Measurements from ENCODE around the gene NOL4L. TPM values are rescaled to one million over a fixed set of nuclear protein-coding genes. Genes with fewer than 3 reads are reported as not detected.

Gene NOL4L
- polyA plus RNA-seq, 3 donors, result 1.1 to 30.9 (median 2.8) TPM

DNA sequence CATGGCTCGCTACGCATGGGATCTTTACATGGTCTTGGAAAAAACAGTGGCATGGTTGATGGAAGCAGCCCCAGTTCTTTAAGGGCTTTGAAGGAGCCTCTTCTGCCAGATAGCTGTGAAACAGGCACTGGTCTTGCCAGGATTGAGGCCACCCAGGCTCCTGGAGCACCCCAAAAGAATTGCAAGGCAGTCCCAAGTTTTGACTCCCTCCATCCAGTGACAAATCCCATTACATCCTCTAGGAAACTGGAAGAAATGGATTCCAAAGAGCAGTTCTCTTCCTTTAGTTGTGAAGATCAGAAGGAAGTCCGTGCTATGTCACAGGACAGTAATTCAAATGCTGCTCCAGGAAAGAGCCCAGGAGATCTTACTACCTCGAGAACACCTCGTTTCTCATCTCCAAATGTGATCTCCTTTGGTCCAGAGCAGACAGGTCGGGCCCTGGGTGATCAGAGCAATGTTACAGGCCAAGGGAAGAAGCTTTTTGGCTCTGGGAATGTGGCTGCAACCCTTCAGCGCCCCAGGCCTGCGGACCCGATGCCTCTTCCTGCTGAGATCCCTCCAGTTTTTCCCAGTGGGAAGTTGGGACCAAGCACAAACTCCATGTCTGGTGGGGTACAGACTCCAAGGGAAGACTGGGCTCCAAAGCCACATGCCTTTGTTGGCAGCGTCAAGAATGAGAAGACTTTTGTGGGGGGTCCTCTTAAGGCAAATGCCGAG lies 148.8 kb downstream of the NOL4L start:
- TF ChIP-seq, protein P1, sequence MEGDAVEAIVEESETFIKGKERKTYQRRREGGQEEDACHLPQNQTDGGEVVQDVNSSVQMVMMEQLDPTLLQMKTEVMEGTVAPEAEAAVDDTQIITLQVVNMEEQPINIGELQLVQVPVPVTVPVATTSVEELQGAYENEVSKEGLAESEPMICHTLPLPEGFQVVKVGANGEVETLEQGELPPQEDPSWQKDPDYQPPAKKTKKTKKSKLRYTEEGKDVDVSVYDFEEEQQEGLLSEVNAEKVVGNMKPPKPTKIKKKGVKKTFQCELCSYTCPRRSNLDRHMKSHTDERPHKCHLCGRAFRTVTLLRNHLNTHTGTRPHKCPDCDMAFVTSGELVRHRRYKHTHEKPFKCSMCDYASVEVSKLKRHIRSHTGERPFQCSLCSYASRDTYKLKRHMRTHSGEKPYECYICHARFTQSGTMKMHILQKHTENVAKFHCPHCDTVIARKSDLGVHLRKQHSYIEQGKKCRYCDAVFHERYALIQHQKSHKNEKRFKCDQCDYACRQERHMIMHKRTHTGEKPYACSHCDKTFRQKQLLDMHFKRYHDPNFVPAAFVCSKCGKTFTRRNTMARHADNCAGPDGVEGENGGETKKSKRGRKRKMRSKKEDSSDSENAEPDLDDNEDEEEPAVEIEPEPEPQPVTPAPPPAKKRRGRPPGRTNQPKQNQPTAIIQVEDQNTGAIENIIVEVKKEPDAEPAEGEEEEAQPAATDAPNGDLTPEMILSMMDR (IDR thresholded peaks at IDR 0.05), result no peak
- H3K36me3 ChIP-seq (replicated peaks in 1 of 2; ENCODE audit: control insufficient read depth in 1 of 2, insufficient read depth in 2 of 2, low read length in 2 of 2), result peaks cover 78 to 99% of the 10 kb centered on the region in 2 donors
- no peaks in the 10 kb centered on the region for H3K27me3 ChIP-seq (ENCODE audit: control insufficient read depth in 2 of 2, insufficient read depth in 2 of 2, low read length in 2 of 2)
- no peak overlapping the region for H3K4me3 Mint-ChIP-seq
- H4K20me1 ChIP-seq (ENCODE audit: insufficient read depth, low read length), result no peaks in the 10 kb centered on the region
- H3K4me3 ChIP-seq (replicated peaks in 1 of 3; ENCODE audit: low read depth in 2 of 3, low read length in 3 of 3), result no peak overlapping the region
- no peaks in the 10 kb centered on the region for H3K4me1 Mint-ChIP-seq
- H3K9me3 ChIP-seq (replicated peaks in 1 of 2; ENCODE audit: control insufficient read depth in 1 of 2, insufficient read depth in 1 of 2, low read length in 2 of 2), result no peaks in the 10 kb centered on the region
- no peaks in the 10 kb centered on the region for H3K27me3 Mint-ChIP-seq (ENCODE audit: low read depth in 3 of 3)
- no peak overlapping the region for H2AFZ ChIP-seq (ENCODE audit: insufficient read depth, low read depth, low read length, poor library complexity, severe bottlenecking)
- WGBS (ENCODE audit: insufficient coverage), result 93% methylated on average over 7 of the region's 11 CpGs
- H3K79me2 ChIP-seq (ENCODE audit: insufficient read depth, low read length), result no peaks in the 10 kb centered on the region
- H3K4me2 ChIP-seq (replicated peaks; ENCODE audit: extremely low read depth, low read length, poor library complexity, severe bottlenecking), result no peak overlapping the region
- H3K27ac Mint-ChIP-seq, result peak overlapping the region in 2 of 7 donors; percentile 24 to 64
- H3K9me3 Mint-ChIP-seq, result no peaks in the 10 kb centered on the region
- no peak overlapping the region for H3K9ac ChIP-seq (ENCODE audit: insufficient read depth, low read length, poor library complexity, severe bottlenecking)
- H3K27ac ChIP-seq (ENCODE audit: low read depth in 1 of 2, low read length in 2 of 2), result no peak overlapping the region
- no peak for DNase-seq
- peaks cover 74 to 86% of the 10 kb centered on the region in 2 donors for H3K36me3 Mint-ChIP-seq
- intact Hi-C loops (cut with micrococcal nuclease), result no loop called here
- no peaks in the 10 kb centered on the region for H3K4me1 ChIP-seq (ENCODE audit: control insufficient read depth in 1 of 2, insufficient read depth in 2 of 2, low read length in 2 of 2)

GRCh38 chr20:32435449-32436107 lies 149.6 kb downstream of the NOL4L start:
- H3K4me3 Mint-ChIP-seq, result no peak overlapping the region
- no peaks in the 10 kb centered on the region for H3K4me1 ChIP-seq (ENCODE audit: control insufficient read depth in 1 of 2, insufficient read depth in 2 of 2, low read length in 2 of 2)
- H3K27ac ChIP-seq (ENCODE audit: low read depth in 1 of 2, low read length in 2 of 2), result no peak overlapping the region
- H4K20me1 ChIP-seq (ENCODE audit: insufficient read depth, low read length), result no peaks in the 10 kb centered on the region
- no peak overlapping the region for H3K4me2 ChIP-seq (replicated peaks; ENCODE audit: extremely low read depth, low read length, poor library complexity, severe bottlenecking)
- 98% methylated on average over 10 of the region's 12 CpGs for WGBS (ENCODE audit: insufficient coverage)
- H3K4me3 ChIP-seq (replicated peaks in 1 of 3; ENCODE audit: low read depth in 2 of 3, low read length in 3 of 3), result no peak overlapping the region
- H3K9ac ChIP-seq (ENCODE audit: insufficient read depth, low read length, poor library complexity, severe bottlenecking), result no peak overlapping the region
- no peaks in the 10 kb centered on the region for H3K9me3 Mint-ChIP-seq
- peaks cover 75 to 90% of the 10 kb centered on the region in 2 donors for H3K36me3 Mint-ChIP-seq
- H3K9me3 ChIP-seq (replicated peaks in 1 of 2; ENCODE audit: control insufficient read depth in 1 of 2, insufficient read depth in 1 of 2, low read length in 2 of 2), result no peaks in the 10 kb centered on the region
- no peaks in the 10 kb centered on the region for H3K27me3 Mint-ChIP-seq (ENCODE audit: low read depth in 3 of 3)
- H3K36me3 ChIP-seq (replicated peaks in 1 of 2; ENCODE audit: control insufficient read depth in 1 of 2, insufficient read depth in 2 of 2, low read length in 2 of 2), result peaks cover 85 to 99% of the 10 kb centered on the region in 2 donors
- H3K4me1 Mint-ChIP-seq, result no peaks in the 10 kb centered on the region
- no peak overlapping the region for H2AFZ ChIP-seq (ENCODE audit: insufficient read depth, low read depth, low read length, poor library complexity, severe bottlenecking)
- intact Hi-C loops (cut with micrococcal nuclease), result no loop called here
- H3K27me3 ChIP-seq (ENCODE audit: control insufficient read depth in 2 of 2, insufficient read depth in 2 of 2, low read length in 2 of 2), result no peaks in the 10 kb centered on the region
- TF ChIP-seq, protein P1 (IDR thresholded peaks at IDR 0.05), result no peak
- H3K27ac Mint-ChIP-seq, result no peak overlapping the region
- no peak for DNase-seq
- H3K79me2 ChIP-seq (ENCODE audit: insufficient read depth, low read length), result no peaks in the 10 kb centered on the region

Data from CD14-positive monocyte (primary cell).